ENCODE measurements around the gene ANKLE2. TPM values are rescaled to one million over a fixed set of nuclear protein-coding genes. Genes with fewer than 3 reads are reported as not detected.
"Not testable (repeated sequence)": the region's sequence is repeated elsewhere in the genome, so short reads cannot be mapped to it uniquely, and the experiment has no call there.

The ANKLE2 gene
- total and polyA plus RNA-seq, 3 donors from 2014 or later = 103 to 204 (median 120) TPM

DNA sequence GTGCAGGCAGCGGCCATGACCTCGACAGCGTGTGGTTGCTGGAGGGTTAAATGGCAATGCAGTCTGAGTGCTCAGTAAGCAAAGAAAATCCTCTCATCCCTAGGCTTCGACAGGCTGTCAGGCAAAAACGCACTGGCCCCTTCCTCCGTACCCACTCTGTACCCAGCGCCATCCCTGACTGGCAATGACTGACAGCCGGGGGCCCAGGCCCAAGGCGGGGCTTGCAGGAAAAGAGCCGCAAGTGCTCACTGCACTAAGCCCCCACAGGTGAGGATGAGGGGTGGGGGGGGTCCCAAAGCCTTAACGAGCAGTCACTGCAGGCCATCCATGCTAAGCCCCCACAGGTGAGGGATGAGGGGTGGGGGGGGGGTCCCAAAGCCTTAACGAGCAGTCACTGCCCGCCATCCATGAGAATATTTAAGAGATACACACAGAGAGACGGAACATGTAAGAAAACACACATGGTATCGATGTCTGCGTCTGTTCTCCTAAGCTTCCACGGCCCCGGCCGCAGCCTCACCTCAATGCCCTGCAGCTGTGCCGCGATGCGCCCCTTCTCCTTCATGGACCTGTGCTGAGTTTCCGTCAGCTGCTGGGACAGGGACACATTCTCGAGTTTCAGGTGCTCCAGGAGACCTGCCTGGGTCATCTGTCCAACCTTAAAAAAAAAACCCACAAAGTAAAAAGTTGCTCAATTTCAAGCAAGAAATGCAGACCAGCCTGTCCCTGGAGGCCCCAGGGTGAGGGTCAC is 36.4 kb upstream of the ANKLE2 start:
- H3K27ac ChIP-seq = no peak overlapping the region
- no peak for TF ChIP-seq POLR2A (IDR thresholded peaks at IDR 0.05)
- TF ChIP-seq, protein P1, sequence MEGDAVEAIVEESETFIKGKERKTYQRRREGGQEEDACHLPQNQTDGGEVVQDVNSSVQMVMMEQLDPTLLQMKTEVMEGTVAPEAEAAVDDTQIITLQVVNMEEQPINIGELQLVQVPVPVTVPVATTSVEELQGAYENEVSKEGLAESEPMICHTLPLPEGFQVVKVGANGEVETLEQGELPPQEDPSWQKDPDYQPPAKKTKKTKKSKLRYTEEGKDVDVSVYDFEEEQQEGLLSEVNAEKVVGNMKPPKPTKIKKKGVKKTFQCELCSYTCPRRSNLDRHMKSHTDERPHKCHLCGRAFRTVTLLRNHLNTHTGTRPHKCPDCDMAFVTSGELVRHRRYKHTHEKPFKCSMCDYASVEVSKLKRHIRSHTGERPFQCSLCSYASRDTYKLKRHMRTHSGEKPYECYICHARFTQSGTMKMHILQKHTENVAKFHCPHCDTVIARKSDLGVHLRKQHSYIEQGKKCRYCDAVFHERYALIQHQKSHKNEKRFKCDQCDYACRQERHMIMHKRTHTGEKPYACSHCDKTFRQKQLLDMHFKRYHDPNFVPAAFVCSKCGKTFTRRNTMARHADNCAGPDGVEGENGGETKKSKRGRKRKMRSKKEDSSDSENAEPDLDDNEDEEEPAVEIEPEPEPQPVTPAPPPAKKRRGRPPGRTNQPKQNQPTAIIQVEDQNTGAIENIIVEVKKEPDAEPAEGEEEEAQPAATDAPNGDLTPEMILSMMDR (IDR thresholded peaks at IDR 0.05) = no peak
- H3K4me1 ChIP-seq = no peaks in the 10 kb centered on the region
- no peaks in the 10 kb centered on the region for H3K36me3 ChIP-seq (ENCODE audit: low read depth, missing control alignments)
- intact Hi-C loops (cut with DNase I; ENCODE audit: low total_unique reads) = no loop called here
- H3K4me3 ChIP-seq = no peak overlapping the region
- H3K27me3 ChIP-seq = no peaks in the 10 kb centered on the region
- H3K9me3 ChIP-seq = no peaks in the 10 kb centered on the region
- DNase-seq = no peak
- WGBS, 2 donors = 93 to 94% methylated on average over 23 to 24 of the region's 24 CpGs

DNA sequence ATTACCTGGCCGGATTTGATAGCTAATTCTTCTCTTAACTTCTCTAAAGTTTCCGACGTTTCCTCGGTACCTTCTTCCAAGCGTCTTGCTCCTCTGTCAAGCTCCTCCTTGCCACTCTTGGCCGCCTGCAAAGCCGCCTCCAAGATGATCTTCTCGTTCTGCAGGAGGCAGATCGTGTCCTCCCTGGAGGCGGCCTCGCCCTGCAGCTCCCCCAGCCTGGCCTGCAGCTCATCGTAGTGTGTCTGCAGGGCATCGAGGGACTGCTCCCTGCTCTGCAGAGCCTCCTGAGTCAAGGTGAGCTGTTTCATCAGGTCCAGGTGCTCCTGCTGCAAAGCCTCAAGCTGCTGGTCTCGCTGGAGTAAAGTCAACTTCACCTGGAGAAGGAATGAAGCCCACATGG is 34.2 kb upstream of the ANKLE2 start:
- no peak for DNase-seq
- Histone ChIP-seq H3K27ac (no peak overlapping the region), H3K9me3 (no peaks in the 10 kb centered on the region), H3K4me1 (no peaks in the 10 kb centered on the region), H3K27me3 (no peaks in the 10 kb centered on the region), H3K4me3 (no peak overlapping the region), H3K36me3 (ENCODE audit: low read depth, missing control alignments) (no peaks in the 10 kb centered on the region)
- intact Hi-C loops (cut with DNase I; ENCODE audit: low total_unique reads) = no loop called here
- no peak for TF ChIP-seq POLR2A (IDR thresholded peaks at IDR 0.05)
- TF ChIP-seq, protein P1 (IDR thresholded peaks at IDR 0.05) = no peak
- WGBS, 2 donors = 92 to 94% methylated on average over 14 of the region's 14 CpGs

DNA sequence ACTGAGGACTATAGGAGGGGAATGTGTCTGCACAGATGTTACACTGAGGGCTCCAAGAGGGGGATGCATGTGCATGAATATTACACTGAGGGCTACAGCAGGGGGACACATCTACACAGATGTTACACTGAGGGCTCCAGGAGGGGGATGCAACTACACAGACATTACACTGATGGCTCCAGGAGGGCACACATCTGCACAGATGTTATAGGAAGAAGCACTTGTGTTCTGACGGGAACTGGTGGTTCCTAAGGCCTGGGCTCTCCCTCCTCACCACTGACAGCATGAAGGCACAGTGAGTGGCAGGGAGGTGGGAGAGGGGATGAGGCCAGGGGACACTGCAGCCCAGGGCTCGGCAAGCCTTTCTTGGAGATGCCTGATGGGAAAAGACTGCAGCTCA is 30.3 kb upstream of the ANKLE2 start:
- H3K36me3 ChIP-seq (ENCODE audit: low read depth, missing control alignments); H3K4me1 ChIP-seq; intact Hi-C loops (cut with DNase I; ENCODE audit: low total_unique reads); H3K27ac ChIP-seq; H3K4me3 ChIP-seq; H3K27me3 ChIP-seq; H3K9me3 ChIP-seq; DNase-seq: not testable (repeated sequence)
- 95 to 100% methylated on average over 1 to 2 of the region's 2 CpGs for WGBS, 2 donors

DNA sequence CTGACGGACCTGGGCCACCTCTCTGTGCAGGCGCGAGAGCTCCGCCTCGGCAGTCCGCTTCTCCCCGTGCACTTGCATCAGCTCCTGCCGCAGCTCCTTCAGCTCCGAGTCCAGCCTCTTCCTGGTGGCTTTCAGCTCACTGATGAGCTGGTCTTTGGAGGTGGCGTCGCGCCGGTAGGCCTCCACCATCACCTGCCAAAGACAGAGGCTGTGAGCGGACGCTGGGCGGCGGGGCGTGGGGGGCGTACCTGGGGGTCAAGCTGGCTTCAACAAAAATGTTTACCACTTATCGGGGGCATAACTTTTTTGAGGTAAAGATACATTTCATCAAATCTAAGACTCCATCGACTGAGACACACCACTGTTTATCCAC is 27.5 kb upstream of the ANKLE2 start:
- WGBS, 2 donors = 96 to 97% methylated on average over 21 of the region's 21 CpGs
- intact Hi-C loops (cut with DNase I; ENCODE audit: low total_unique reads) = no loop called here
- Histone ChIP-seq H3K27ac (no peak overlapping the region), H3K9me3 (no peaks in the 10 kb centered on the region), H3K36me3 (ENCODE audit: low read depth, missing control alignments) (no peaks in the 10 kb centered on the region), H3K4me3 (no peak overlapping the region), H3K4me1 (no peaks in the 10 kb centered on the region), H3K27me3 (no peaks in the 10 kb centered on the region)
- TF ChIP-seq, protein P1 (IDR thresholded peaks at IDR 0.05) = no peak
- no peak for TF ChIP-seq POLR2A (IDR thresholded peaks at IDR 0.05)
- no peak for DNase-seq

DNA sequence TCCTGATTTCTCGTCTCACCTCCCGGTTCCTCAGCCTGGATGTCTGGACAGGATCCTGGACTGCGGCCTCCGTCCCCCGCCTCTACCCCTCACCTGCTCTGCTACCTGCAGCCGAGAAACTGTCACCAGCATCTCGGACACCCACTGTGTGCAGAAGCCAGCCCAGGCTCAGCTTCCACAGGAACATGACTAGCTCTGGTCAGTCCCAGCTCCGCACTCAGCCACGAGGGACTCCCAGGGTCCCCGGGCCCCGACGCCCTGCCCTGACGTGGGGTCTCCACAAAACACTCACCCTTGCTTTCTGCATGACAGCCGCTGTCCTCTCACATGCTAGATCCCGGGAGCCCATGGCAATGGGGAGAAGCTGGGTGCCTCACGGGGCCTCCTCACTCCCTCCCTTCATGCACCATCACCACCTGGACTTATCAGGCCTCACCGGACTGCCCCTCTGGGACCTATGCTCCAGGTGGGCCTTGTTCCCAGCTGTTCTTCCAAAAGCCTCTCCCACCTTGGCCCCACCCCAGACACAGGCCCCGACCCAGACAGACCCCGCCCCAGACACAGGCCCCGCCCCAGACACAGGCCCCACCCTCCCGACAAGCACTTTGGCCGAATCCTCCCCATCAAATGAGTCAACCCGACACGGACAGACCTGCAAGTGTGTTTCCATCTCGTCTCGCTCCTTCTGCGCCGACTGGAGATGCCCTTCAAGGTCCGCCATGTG is 26.9 kb upstream of the ANKLE2 start:
- H3K36me3 ChIP-seq (ENCODE audit: low read depth, missing control alignments) = no peaks in the 10 kb centered on the region
- no peaks in the 10 kb centered on the region for H3K27me3 ChIP-seq
- 93 to 95% methylated on average over 20 to 29 of the region's 29 CpGs for WGBS, 2 donors
- no peak overlapping the region for H3K4me3 ChIP-seq
- no peaks in the 10 kb centered on the region for H3K4me1 ChIP-seq
- no peak for DNase-seq
- H3K9me3 ChIP-seq = no peaks in the 10 kb centered on the region
- TF ChIP-seq, protein P1 (IDR thresholded peaks at IDR 0.05) = no peak
- TF ChIP-seq POLR2A (IDR thresholded peaks at IDR 0.05) = no peak
- intact Hi-C loops (cut with DNase I; ENCODE audit: low total_unique reads) = no loop called here
- no peak overlapping the region for H3K27ac ChIP-seq

Measured in testis (tissue), 3 donors.